ENCODE measurements around the gene RPH3AL.
"Not testable (repeated sequence)": the region's sequence is repeated elsewhere in the genome, so short reads cannot be mapped to it uniquely, and the experiment has no call there.

GRCh38 chr17:317070-317469 lies 35.5 kb downstream of the RPH3AL start:
- TF ChIP-seq CTCF (conservative IDR thresholded peaks at IDR 0.05); EZH2 (IDR thresholded peaks at IDR 0.05; ENCODE audit: low read depth): not testable (repeated sequence)
